Ovary (tissue), 3 donors: ENCODE results near the gene MAP1LC3B2.

Experiments used
- EP300 ChIP-seq: sonication (generic); formaldehyde crosslinking; IDR thresholded peaks from one replicate; pipeline ENCODE4 v1.6.1; 2017; ENCODE audit warnings: antibody characterized with exemption
- POLR2A ChIP-seq: fragments of 450-650 bp; IDR thresholded peaks from one replicate; pipeline ENCODE4 v1.6.1; 2017; ENCODE audit warnings: antibody characterized with exemption, mild to moderate bottlenecking, moderate library complexity
- TF ChIP-seq, protein P1 (sequence below), 3 donors: fragments of 450-650 bp in 2 of 3; fragments of 200-600 bp in 1 of 3; IDR thresholded peaks; one replicate each; pipeline versions ENCODE4 v1.5.1 to v1.8.0; 2016 to 2022; ENCODE audit warnings: antibody characterized with exemption in 3 of 3, mild to moderate bottlenecking in 1 of 3
- donor health status: DM: no; HTN: no; CAD: no.

DNA sequence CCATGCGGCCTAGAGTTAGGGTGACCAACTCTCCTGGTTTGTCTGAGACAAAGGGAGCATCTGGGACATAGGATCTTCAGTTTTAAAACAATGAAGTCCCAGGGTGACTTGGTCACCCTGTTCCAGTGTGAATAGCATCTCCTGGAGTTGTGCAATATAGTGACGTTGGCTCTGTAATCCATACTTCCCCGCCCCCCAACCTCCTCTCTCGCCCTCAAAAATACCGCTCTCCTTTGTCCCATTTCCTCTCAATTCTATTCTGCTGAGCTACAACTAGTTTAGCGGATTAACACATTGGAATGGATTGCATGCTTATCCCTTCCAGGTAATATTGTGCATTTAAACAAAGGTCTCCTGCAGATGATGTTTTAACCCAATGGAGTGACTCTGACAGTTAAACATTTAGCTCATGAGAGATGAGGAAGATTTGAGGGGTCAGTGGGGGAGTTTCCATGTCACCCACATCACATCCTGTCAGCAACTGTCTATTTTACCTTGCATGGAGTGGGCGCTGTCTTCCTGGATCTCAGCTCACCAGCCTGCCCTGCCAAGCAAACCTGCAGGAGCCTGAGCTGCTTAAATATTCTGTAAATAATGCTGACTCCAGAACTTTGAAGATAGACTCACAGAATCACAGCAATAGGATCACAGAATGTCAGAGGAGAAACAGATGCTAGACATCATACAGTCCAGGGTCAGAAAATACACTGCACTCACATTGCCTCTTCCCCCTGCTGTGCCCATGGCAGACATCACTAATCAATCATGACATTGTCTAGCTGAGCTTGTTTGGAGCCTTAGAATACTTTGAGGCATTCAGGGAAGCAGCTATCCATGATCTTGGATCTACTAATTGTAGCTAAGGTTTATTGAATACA, 43.0 kb downstream of the MAP1LC3B2 start:
- no peak for TF ChIP-seq EP300
- TF ChIP-seq, protein P1, sequence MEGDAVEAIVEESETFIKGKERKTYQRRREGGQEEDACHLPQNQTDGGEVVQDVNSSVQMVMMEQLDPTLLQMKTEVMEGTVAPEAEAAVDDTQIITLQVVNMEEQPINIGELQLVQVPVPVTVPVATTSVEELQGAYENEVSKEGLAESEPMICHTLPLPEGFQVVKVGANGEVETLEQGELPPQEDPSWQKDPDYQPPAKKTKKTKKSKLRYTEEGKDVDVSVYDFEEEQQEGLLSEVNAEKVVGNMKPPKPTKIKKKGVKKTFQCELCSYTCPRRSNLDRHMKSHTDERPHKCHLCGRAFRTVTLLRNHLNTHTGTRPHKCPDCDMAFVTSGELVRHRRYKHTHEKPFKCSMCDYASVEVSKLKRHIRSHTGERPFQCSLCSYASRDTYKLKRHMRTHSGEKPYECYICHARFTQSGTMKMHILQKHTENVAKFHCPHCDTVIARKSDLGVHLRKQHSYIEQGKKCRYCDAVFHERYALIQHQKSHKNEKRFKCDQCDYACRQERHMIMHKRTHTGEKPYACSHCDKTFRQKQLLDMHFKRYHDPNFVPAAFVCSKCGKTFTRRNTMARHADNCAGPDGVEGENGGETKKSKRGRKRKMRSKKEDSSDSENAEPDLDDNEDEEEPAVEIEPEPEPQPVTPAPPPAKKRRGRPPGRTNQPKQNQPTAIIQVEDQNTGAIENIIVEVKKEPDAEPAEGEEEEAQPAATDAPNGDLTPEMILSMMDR (IDR thresholded peaks at IDR 0.05): no peak
- TF ChIP-seq POLR2A: no peak
